Activated naive CD8-positive, alpha-beta T cell treated with anti-CD3 and anti-CD28 coated beads, Interleukin-2, amount 50 U/mL, for 24 hours (primary cell): Measurements from ENCODE around the gene MIOS.
"Not testable (repeated sequence)": the region's sequence is repeated elsewhere in the genome, so short reads cannot be mapped to it uniquely, and the experiment has no call there.

Source experiments
- ATAC-seq: fragments of 150-1000 bp; cut with Tn5 transposase; one replicate; pipeline ENCODE4 v1.10.0; 2021
- DNase-seq: peaks from one replicate; pipeline ENCODE4 v3.0.0; 2021
- H3K27ac Mint-ChIP-seq: one replicate; pipeline ENCODE4 v1.8.0; 2021; ENCODE audit warnings: mild to moderate bottlenecking, mixed read lengths
- H3K27me3 Mint-ChIP-seq: one replicate; pipeline ENCODE4 v1.8.0; 2021; ENCODE audit warnings: mixed read lengths
- H3K36me3 Mint-ChIP-seq: one replicate; pipeline ENCODE4 v1.8.0; 2021; ENCODE audit warnings: low read depth, mixed read lengths
- H3K4me1 Mint-ChIP-seq: one replicate; pipeline ENCODE4 v1.8.0; 2021; ENCODE audit warnings: mixed read lengths
- H3K4me3 Mint-ChIP-seq: one replicate; pipeline ENCODE4 v1.8.0; 2021; ENCODE audit warnings: mild to moderate bottlenecking, moderate library complexity, mixed read lengths
- H3K9me3 Mint-ChIP-seq: one replicate; pipeline ENCODE4 v1.8.0; 2021; ENCODE audit warnings: mixed read lengths

MIOS gene

GRCh38 chr7:7539711-7540110 is 27.0 kb upstream of the MIOS start:
- Mint-ChIP-seq H3K36me3 (no peaks in the 10 kb centered on the region), H3K27ac (no peak overlapping the region), H3K9me3 (no peaks in the 10 kb centered on the region), H3K4me1 (no peaks in the 10 kb centered on the region), H3K27me3 (no peaks in the 10 kb centered on the region), H3K4me3 (no peak overlapping the region)
- ATAC-seq (no peak), DNase-seq (no peak)

GRCh38 chr7:7542251-7542835 is 24.3 kb upstream of the MIOS start:
- no peaks in the 10 kb centered on the region for H3K36me3 Mint-ChIP-seq
- no peak overlapping the region for H3K4me3 Mint-ChIP-seq
- no peaks in the 10 kb centered on the region for H3K9me3 Mint-ChIP-seq
- no peaks in the 10 kb centered on the region for H3K4me1 Mint-ChIP-seq
- ATAC-seq (no peak), DNase-seq (no peak)
- H3K27me3 Mint-ChIP-seq: no peaks in the 10 kb centered on the region
- no peak overlapping the region for H3K27ac Mint-ChIP-seq

DNA sequence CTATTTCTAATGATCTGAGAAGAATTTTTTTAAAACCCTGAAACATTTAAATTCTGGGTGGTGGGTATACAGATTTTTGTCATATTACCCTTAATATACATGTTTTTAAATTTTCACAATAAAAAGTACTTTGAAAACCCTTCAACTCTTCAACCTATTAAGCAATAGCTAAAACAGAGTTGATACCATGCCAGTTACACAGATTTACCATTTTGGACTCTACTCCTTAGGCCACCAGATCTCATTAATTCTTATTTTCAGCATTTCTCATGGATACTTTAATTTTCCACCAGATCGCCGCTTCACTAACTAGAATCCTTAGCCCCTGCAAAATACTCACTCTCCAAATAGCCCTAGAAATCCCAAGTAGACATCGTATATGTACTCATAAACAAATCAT is 18.3 kb upstream of the MIOS start:
- Mint-ChIP-seq H3K36me3 (no peaks in the 10 kb centered on the region), H3K4me3 (no peak overlapping the region), H3K9me3 (no peaks in the 10 kb centered on the region), H3K27ac (no peak overlapping the region), H3K4me1 (no peaks in the 10 kb centered on the region), H3K27me3 (no peaks in the 10 kb centered on the region)
- DNase-seq: no peak
- ATAC-seq: no peak

DNA sequence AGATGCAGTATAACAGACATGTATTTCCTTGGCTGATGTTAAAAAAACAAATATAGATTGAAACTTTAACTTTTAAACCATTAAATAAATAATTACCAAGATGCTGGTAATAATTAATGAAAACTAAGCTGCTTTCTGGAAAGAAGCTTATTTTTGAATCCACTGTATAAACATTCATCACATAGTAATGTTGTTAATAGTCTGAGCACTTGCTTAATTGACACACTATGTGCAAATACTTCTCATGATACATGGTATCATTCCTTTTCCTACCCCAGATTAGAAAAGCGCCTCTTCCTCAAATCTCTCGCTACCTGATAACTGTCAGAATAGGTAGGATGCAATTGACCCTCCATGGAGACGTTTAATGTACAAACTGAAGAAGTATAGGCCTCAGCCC is 16.0 kb upstream of the MIOS start:
- no peak overlapping the region for H3K27ac Mint-ChIP-seq
- no peak for ATAC-seq
- no peaks in the 10 kb centered on the region for H3K9me3 Mint-ChIP-seq

DNA sequence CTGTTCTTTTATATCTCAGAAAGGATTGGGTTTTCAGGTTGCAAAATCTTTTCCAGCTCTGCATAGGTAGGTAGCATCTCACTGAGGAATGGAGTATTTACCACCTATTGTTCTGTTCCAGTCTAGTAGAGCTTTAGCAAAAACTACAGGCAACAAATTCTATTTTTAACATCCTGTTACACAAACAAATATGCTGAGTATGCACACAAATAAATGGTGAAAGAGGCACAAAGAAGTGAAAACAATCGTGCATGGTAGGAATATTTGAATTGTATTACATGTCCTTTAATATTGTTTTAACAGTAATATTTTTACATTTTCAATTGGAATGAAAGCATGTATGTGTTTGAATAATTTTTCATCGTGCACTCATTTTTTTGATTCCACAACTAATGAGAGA is 14.5 kb upstream of the MIOS start:
- H3K27me3 Mint-ChIP-seq: no peaks in the 10 kb centered on the region
- H3K9me3 Mint-ChIP-seq: no peaks in the 10 kb centered on the region
- no peak overlapping the region for H3K4me3 Mint-ChIP-seq
- no peak overlapping the region for H3K27ac Mint-ChIP-seq
- no peaks in the 10 kb centered on the region for H3K4me1 Mint-ChIP-seq
- DNase-seq: no peak
- no peaks in the 10 kb centered on the region for H3K36me3 Mint-ChIP-seq
- ATAC-seq: no peak

More for the DNA sequence above, 16.0 kb upstream of the MIOS start:
- Mint-ChIP-seq H3K4me1 (no peaks in the 10 kb centered on the region), H3K36me3 (no peaks in the 10 kb centered on the region), H3K27me3 (no peaks in the 10 kb centered on the region), H3K4me3 (no peak overlapping the region)
- DNase-seq: no peak

GRCh38 chr7:7553386-7553785 is 13.3 kb upstream of the MIOS start:
- Mint-ChIP-seq H3K27me3 (no peaks in the 10 kb centered on the region), H3K4me1 (no peaks in the 10 kb centered on the region), H3K36me3 (peaks cover 2% of the 10 kb centered on the region), H3K9me3 (peaks cover 5% of the 10 kb centered on the region), H3K27ac (no peak overlapping the region), H3K4me3 (no peak overlapping the region)
- no peak for ATAC-seq
- no peak for DNase-seq

DNA sequence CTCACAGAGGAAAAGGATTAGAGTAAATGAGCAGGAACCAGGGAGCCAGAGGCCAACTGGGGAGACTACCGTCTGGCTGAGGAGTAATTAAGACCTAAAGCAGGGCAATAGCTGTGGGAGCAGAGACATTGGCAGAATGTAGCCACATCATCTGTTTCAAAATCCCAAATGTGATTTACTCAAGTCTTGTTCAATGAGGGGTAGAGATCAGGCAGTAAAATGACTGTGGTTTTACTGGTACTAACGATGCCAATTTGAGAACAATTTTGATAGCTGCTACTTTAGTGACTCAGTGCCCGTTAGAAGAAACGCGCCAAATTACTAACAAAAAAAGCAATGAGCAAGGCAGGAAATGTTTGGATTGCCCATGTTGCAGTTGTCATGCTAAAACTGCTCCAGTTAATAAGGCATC is 12.7 kb upstream of the MIOS start:
- Mint-ChIP-seq H3K27me3 (no peaks in the 10 kb centered on the region), H3K9me3 (peaks cover 12% of the 10 kb centered on the region), H3K36me3 (peaks cover 8% of the 10 kb centered on the region), H3K4me3 (no peak overlapping the region), H3K4me1 (no peaks in the 10 kb centered on the region), H3K27ac (no peak overlapping the region)
- no peak for DNase-seq
- no peak for ATAC-seq

GRCh38 chr7:7554649-7555575 is 11.8 kb upstream of the MIOS start:
- no peak for ATAC-seq
- Mint-ChIP-seq H3K4me3 (no peak overlapping the region), H3K36me3 (peaks cover 15% of the 10 kb centered on the region), H3K9me3 (peaks cover 14% of the 10 kb centered on the region), H3K27ac (no peak overlapping the region), H3K4me1 (no peaks in the 10 kb centered on the region), H3K27me3 (no peaks in the 10 kb centered on the region)
- DNase-seq: no peak

DNA sequence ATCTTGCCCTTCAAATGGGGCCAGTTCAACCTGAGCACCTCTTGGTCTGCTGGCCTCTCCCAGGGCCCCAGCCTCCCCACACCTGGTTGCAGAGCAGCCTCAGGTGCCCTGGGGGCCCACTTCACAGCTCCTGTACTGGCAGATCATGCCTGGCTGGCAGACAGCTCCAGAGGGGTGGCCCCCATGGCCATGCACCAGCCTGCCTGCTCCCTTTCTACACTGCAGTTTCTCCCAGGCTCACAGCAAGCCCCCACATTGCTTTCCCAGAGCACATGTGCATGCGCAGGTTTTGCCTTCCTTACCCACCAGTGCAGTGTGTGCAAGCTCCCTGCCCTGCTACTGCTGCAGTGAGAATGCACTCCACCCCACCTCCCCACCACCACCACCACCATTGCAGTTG is 9.8 kb upstream of the MIOS start:
- ATAC-seq (no peak), DNase-seq (no peak)
- no peak overlapping the region for H3K27ac Mint-ChIP-seq
- H3K9me3 Mint-ChIP-seq: peaks cover 14% of the 10 kb centered on the region
- H3K36me3 Mint-ChIP-seq: peaks cover 16% of the 10 kb centered on the region
- H3K4me1 Mint-ChIP-seq: no peaks in the 10 kb centered on the region
- no peaks in the 10 kb centered on the region for H3K27me3 Mint-ChIP-seq
- H3K4me3 Mint-ChIP-seq: no peak overlapping the region

DNA sequence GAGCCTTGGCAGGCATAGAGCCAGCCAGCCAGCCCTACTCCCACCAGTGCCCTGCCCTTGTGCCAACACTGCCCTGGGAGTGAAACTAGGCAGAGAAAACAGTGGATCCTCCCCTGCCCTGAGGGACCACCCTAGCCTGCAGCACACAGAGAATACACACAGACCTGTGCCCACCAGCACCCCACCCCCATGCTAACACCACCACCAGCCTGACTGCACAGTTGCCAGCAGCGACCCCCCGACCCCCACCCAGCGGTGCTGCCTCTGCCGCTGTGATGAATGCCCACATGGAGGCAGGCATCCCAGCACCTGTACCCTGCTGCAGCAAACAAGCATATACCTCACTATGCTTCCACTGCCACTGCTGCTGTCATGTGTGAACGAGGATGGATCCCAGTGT is 9.4 kb upstream of the MIOS start:
- no peaks in the 10 kb centered on the region for H3K4me1 Mint-ChIP-seq
- H3K27me3 Mint-ChIP-seq: no peaks in the 10 kb centered on the region
- DNase-seq (no peak), ATAC-seq (no peak)
- peaks cover 14% of the 10 kb centered on the region for H3K9me3 Mint-ChIP-seq
- no peak overlapping the region for H3K27ac Mint-ChIP-seq
- no peak overlapping the region for H3K4me3 Mint-ChIP-seq
- H3K36me3 Mint-ChIP-seq: peaks cover 16% of the 10 kb centered on the region

DNA sequence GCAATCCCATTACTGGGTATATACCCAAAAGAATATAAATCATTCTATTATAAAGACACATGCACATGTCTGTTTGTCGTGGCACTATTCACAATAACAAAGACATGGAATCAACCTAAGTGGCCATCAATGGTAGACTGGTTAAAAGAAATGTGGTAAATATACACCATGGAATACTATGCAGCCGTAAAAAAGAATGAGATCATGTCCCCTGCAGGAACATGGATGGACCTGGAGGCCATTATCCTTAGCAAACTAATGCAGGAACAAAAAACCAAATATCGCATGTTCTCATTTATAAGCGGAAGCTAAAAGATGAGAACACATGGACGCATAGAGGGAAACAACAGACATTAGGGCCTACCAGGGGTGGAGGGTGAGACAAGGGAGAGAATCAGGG is 5.1 kb upstream of the MIOS start:
- H3K4me3 Mint-ChIP-seq, H3K4me1 Mint-ChIP-seq, H3K27ac Mint-ChIP-seq, ATAC-seq, H3K27me3 Mint-ChIP-seq, DNase-seq: not testable (repeated sequence)
- peaks cover 16% of the 10 kb centered on the region for H3K36me3 Mint-ChIP-seq
- peaks cover 14% of the 10 kb centered on the region for H3K9me3 Mint-ChIP-seq

GRCh38 chr7:7562736-7563135 is 3.9 kb upstream of the MIOS start:
- Mint-ChIP-seq H3K27ac (no peak overlapping the region), H3K9me3 (peaks cover 14% of the 10 kb centered on the region), H3K27me3 (no peaks in the 10 kb centered on the region), H3K36me3 (peaks cover 16% of the 10 kb centered on the region), H3K4me1 (peaks cover 3% of the 10 kb centered on the region), H3K4me3 (no peak overlapping the region)
- DNase-seq (no peak), ATAC-seq (no peak)

DNA sequence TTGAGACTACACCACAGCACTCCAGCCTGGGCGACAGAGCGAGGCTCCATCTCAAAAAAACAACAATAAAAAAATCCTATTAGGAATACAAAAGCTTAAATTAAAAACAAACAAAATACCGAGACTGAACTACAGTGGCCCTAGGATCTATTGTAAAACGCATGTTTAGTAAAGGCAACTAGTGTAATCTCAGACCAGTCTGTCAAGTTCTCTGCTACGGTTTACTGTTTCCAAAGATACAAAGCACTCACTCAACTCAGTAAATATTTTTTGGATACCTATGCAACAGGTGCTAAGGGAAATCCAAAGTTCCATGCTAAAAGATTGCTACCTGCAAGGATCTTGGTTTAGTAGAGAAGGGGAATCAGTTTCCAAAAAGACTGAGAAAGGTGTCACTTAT is 3.4 kb upstream of the MIOS start:
- no peak overlapping the region for H3K27ac Mint-ChIP-seq
- H3K4me1 Mint-ChIP-seq: peaks cover 8% of the 10 kb centered on the region
- ATAC-seq (no peak), DNase-seq (no peak)
- peaks cover 10% of the 10 kb centered on the region for H3K9me3 Mint-ChIP-seq
- H3K4me3 Mint-ChIP-seq: no peak overlapping the region
- no peaks in the 10 kb centered on the region for H3K27me3 Mint-ChIP-seq
- H3K36me3 Mint-ChIP-seq: peaks cover 18% of the 10 kb centered on the region

- Mint-ChIP-seq H3K4me1 (peaks cover 13% of the 10 kb centered on the region), H3K27me3 (no peaks in the 10 kb centered on the region), H3K9me3 (peaks cover 5% of the 10 kb centered on the region), H3K27ac (no peak overlapping the region), H3K4me3 (no peak overlapping the region), H3K36me3 (peaks cover 18% of the 10 kb centered on the region)
- DNase-seq: no peak
- no peak for ATAC-seq
These were observed 2.9 kb upstream of the MIOS start for GRCh38 chr7:7563813-7564212.

GRCh38 chr7:7564323-7564780 is 2.3 kb upstream of the MIOS start:
- Mint-ChIP-seq H3K4me1 (peaks cover 19% of the 10 kb centered on the region), H3K36me3 (peaks cover 17% of the 10 kb centered on the region), H3K27ac (no peak overlapping the region), H3K27me3 (no peaks in the 10 kb centered on the region), H3K4me3 (no peak overlapping the region), H3K9me3 (no peaks in the 10 kb centered on the region)
- ATAC-seq (no peak), DNase-seq (no peak)
